ENCODE measurements around the gene HOMER1. TPM values are rescaled to one million over a fixed set of nuclear protein-coding genes. Genes with fewer than 3 reads are reported as not detected.
A peak's percentile ranks its signal among the peaks of the same experiment; 100 is the strongest.

HOMER1 gene
- total and polyA plus RNA-seq, 2 of the 13 experiments (the other 11 are each of a cell fraction or from before 2014, with no cell fraction given) = 5.3 to 24.8 TPM

GRCh38 chr5:79514391-79515105 is 614 bp upstream of the HOMER1 start (continued):
- TF ChIP-seq FOXM1 (CRISPR knock-in tag; IDR thresholded peaks at IDR 0.05) = no peak
- no peak for TF ChIP-seq ZNF326 (CRISPR knock-in tag; IDR thresholded peaks at IDR 0.05; ENCODE audit: borderline replicate concordance)
- no peak for TF ChIP-seq ZSCAN5A (CRISPR knock-in tag; IDR thresholded peaks at IDR 0.05; ENCODE audit: borderline replicate concordance)
- TF ChIP-seq NFE2L1 (CRISPR knock-in tag; IDR thresholded peaks at IDR 0.05; ENCODE audit: borderline replicate concordance) = no peak
- TF ChIP-seq IKZF1 (IDR thresholded peaks at IDR 0.05) = no peak
- no peak for TF ChIP-seq ZBTB40 (IDR thresholded peaks at IDR 0.05)
- TF ChIP-seq ZBTB40 (CRISPR knock-in tag; IDR thresholded peaks at IDR 0.05) = no peak
- no peak for TF ChIP-seq MTF1 (CRISPR knock-in tag; IDR thresholded peaks at IDR 0.05)
- no peak for TF ChIP-seq ZNF207 (IDR thresholded peaks at IDR 0.05; ENCODE audit: borderline replicate concordance)
- TF ChIP-seq, protein P1, sequence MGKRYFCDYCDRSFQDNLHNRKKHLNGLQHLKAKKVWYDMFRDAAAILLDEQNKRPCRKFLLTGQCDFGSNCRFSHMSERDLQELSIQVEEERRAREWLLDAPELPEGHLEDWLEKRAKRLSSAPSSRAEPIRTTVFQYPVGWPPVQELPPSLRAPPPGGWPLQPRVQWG (CRISPR knock-in tag; IDR thresholded peaks at IDR 0.05; ENCODE audit: borderline replicate concordance, low read depth) = no peak
- TF ChIP-seq NRL (CRISPR knock-in tag; IDR thresholded peaks at IDR 0.05; ENCODE audit: borderline replicate concordance) = no peak
- no peak for TF ChIP-seq ZNF800 (CRISPR knock-in tag; IDR thresholded peaks at IDR 0.05)
- TF ChIP-seq AGO2 (optimal IDR thresholded peaks at IDR 0.05; ENCODE audit: low read depth, low read length) = no peak
- peak; percentile 64; the same call in 1 of the 2 replicates for TF ChIP-seq MIXL1 (CRISPR knock-in tag; IDR thresholded peaks at IDR 0.05)
- TF ChIP-seq ERF (CRISPR knock-in tag; IDR thresholded peaks at IDR 0.05) = peak; percentile 86
- TF ChIP-seq TSC22D2 (CRISPR knock-in tag; IDR thresholded peaks at IDR 0.05; ENCODE audit: borderline replicate concordance) = peak; percentile 91
- no peak for TF ChIP-seq ZNF121 (CRISPR knock-in tag; IDR thresholded peaks at IDR 0.05)
- no peak for TF ChIP-seq ZSCAN22 (CRISPR knock-in tag; IDR thresholded peaks at IDR 0.05)
